ENCODE results near the gene KCNB1.
A peak's percentile ranks its signal among the peaks of the same experiment; 100 is the strongest.

The KCNB1 gene

DNA sequence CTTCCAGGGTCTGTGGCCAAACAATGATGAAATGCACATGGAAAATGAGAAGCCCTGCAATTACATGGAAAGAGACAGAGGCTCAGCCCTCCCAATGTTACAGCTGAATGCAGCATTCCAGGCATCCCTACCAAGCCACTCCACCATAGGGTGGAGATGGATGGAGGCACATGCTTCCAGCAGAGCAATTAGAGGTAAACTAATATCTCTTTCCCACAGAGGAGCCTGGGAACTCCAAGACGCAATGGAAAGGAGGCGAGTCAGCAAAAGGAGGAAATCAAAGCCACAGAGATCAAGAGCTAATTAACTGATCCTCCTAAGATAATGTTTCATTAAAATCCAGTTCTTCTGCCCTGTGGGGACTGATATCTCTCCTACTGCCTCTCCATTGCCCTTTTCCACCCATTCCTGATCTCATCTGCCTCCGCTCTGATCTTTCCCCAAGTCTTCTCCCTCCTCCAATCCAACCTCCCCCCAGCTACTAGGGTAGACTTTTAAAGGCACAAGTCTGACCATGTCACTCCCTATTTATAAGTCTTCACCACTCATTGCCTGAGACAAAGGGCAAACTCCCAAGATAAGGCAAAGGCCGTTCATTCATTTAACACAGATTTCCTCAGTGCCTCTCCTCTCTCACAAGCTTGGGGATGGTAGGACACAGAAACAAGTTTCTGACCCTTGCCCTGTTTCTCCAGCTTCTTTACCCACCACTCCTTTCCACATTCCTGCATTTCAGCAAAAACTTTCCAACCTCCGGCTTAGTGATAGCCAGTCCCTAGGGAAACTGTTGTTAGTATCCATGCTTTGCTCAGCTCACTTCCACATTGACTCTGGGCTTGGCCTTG lies 14.3 kb upstream of the KCNB1 start:
- no peak for DNase-seq

GRCh38 chr20:49496043-49496442 lies 13.6 kb upstream of the KCNB1 start:
- DNase-seq: no peak

- no peak for DNase-seq
Measured at GRCh38 chr20:49490689-49491088, 8.2 kb upstream of the KCNB1 start.

DNA sequence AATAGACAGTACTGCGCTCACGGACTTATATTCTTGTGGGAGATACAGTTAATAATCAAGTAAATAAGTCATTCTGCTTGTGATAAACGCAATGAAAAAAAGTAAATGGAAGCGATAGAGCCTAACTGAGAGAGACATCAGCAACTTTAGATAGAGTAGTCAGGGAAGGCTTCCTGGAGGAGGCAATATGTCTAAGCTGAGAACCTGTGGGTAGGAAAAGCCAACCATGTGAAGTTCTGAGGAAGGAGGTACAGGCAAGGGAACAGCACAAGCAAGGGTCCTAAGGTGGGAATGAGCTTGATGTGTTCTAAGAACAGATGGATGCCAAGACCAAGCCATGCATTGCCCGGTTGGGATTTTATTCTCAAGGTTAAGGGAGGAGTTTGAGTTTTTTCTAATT lies 7.2 kb upstream of the KCNB1 start:
- DNase-seq: no peak

- no peak for DNase-seq
Measured at GRCh38 chr20:49486064-49486463, 3.6 kb upstream of the KCNB1 start.

- no peak for DNase-seq
Measured at GRCh38 chr20:49485563-49485962, 3.1 kb upstream of the KCNB1 start.

- DNase-seq: peak; percentile 70
Measured at GRCh38 chr20:49484180-49485140, 2.0 kb upstream of the KCNB1 start.

GRCh38 chr20:49483696-49484123 lies 1.2 kb upstream of the KCNB1 start:
- no peak for DNase-seq

- DNase-seq: no peak
Measured at GRCh38 chr20:49483018-49483695, 689 bp upstream of the KCNB1 start.

DNA sequence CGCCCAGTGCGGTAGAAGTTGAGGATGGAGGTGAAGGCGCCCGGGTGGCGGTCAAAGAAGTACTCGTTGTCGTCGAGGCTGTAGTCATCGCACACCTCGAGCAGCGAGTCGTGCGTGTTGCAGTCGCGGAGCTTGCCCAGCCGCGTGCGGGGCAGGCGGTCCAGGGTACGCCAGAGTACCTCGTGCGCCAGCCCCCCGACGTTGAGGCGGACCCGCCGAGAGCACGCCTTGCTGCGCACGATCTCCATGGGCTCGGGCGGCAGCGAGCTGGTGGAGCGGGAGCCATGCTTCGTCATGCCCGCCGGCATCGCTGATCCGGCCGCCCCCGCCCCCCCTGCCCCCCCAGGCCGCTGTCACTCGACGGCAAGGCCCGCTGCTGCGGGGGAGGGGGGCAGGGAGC lies 295 bp downstream of the KCNB1 start:
- DNase-seq: no peak

GRCh38 chr20:49481116-49481515 lies 1.4 kb downstream of the KCNB1 start:
- DNase-seq: no peak

GRCh38 chr20:49480236-49480635 lies 2.2 kb downstream of the KCNB1 start:
- no peak for DNase-seq

DNA sequence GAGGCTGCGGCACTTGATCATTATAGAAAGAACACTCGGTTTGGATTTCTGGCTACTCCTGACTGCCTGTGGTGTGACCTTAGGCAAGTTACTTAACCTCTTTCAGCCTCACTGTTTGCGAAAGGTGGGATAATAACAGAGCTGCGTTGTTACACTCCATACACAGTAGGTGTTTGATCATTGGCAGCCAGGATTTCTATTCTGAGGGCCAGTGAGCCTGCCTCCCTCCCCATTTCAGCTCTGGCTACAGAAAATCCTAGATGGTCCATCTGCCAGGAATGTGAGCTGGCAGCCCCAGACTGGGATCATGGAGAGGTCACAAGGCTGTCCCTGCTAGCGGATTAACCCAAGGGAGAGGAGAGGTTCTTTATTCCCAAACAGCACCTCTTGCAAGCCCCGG lies 2.7 kb downstream of the KCNB1 start:
- no peak for DNase-seq

DNA sequence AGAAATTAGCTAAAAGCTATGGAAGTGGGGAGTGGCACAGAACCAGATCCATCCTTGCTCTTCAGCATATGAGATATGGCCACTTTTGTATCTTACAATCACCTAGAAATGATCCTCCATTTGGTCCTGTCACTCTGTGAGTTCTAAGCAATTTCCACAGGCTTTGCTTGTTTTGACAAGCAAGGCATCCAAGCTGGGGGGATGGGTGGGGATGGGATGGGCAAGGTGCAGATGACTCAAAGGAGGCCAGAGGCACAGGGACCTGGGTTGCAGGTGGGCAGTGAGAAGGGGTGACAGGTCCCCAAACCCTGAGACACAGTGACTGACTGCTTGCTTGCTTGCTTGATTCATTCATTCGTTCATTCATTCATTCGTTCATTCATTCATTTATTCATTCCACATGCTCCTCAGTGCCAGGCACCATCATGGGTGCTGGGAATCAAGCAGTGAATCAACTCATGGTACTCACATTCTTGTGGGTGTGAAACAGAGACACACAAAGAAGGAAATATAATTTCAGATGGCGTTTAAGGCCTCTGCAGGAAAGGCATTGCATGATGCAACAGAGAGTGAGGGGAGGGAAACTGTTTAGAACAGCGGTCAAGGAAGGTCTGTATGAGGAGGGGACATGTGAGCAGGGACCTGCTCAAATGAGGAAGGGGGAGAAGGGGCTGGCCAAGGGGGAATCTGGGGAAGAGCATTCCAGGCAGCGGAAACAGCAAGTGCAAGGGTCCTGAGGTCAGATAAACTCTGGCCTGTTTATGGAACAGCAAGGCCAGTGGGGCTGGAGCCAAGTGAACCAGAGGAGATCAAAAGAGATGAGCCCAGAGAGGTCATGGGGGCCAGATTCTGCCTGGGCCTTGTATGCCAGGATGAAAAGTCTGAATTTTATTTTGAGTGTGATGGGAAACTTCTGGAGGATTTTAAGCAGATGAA lies 3.4 kb downstream of the KCNB1 start:
- DNase-seq: no peak

DNA sequence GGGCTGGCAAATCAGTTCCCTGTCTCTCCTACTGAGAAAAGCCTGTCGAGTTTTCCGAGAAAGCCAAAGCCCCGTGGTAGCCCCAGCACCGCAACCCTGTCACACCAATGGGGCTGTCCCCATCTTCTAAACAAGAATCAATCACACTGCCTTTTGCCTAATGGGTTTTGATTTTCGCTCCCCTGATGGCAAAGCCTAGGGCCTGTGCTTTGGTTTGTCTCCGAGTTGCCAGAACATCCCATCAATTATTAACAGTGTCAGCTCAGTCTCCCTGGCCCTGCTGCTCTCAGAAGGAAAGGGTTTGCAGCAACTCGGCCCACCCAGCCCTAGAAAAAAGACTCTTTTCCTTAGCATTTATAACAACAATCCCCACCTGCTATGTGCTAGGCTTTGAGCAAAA lies 4.2 kb downstream of the KCNB1 start:
- no peak for DNase-seq

DNA sequence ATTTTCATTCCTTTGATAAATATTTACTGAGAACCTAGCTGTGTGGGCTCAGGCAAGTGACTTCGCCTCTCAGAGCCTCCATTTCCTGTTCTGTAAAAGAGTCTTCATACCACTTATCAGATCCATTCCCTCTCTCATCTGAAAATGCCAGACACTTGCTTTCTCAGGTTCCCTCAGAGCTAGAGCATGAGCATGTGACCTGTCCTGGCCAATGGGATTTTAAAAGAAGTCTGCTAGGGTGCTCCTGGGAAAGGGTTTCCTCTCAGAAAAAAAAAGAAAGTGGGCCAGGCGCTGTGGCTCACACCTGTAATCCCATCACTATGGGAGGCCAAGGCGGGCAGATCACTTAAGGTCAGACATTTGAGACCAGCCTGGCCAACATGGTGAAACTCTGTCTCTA lies 5.3 kb downstream of the KCNB1 start:
- DNase-seq: no peak

DNA sequence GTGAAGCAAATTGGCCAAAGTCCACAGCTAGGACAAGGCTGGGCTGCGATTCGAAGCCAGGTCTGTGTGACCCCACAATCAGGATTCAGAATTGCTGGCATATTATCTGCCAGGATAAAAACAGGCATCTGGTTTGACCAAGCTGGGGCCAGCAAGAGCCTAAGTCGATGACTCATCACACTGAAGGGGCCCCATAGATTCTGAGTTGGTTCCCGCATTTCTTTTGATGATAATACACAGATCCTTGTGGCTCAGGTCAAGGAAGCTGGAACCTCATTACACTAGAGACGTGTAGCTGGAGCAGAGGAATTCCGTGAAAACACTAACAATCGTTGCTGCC lies 6.5 kb downstream of the KCNB1 start:
- no peak for DNase-seq

- DNase-seq: peak; percentile 24
Measured at GRCh38 chr20:49475292-49476015, 7.0 kb downstream of the KCNB1 start.

DNA sequence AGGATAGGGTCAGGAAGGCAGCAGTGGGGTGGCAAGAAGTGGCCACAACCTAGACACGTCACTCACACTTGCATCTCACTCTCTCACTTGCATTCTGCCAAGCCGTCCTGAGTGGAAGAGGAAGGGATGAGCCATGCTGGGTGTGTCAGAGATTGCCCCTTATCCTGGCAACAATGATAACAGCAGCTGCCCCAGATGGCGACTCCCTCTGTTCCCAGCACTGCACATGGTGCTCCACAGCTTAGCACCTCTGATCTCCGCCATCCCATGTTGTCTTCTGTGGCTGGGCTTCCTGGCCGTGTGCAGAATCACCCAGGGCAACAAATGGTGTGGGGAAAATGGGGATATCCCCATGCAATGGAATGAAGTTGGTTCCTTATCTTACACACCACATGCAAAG lies 11.1 kb downstream of the KCNB1 start:
- no peak for DNase-seq

DNA sequence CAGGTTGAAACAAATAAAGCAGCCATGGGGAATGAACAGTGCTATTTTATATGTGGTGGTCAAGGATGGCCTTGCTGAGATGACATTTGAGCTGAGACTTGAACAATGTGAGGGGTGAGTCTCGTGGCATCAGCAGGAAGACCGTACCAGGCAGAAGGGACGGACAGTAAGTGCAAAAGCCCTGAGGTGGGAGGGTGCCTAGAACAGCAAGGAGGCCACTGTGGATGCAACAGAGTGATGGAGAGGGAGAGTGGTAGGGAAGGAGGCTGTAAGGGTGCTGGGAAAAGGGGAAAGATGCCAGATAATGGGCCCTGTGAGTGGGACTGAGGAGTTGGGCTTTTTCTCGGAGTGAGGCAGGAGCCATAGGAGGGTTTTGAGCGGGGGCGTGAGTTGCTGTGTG lies 11.5 kb downstream of the KCNB1 start:
- no peak for DNase-seq

GRCh38 chr20:49469060-49469459 lies 13.4 kb downstream of the KCNB1 start:
- DNase-seq: no peak

- DNase-seq: no peak
Measured at GRCh38 chr20:49468412-49468811, 14.1 kb downstream of the KCNB1 start.

All from suppressor macrophage treated with lipopolysaccharide for 4 hours (primary cell).